HG02588 (cell line): Measurements from ENCODE around the gene CEP97.
A peak's percentile ranks its signal among the peaks of the same experiment; 100 is the strongest.
"Not testable (repeated sequence)": the region's sequence is repeated elsewhere in the genome, so short reads cannot be mapped to it uniquely, and the experiment has no call there.

Experiments used
- ATAC-seq: cut with Tn5 transposase; IDR thresholded peaks from one replicate; pipeline ENCODE4 v1.9.1; 2021; ENCODE audit warnings: mild to moderate bottlenecking, moderate library complexity; ENCODE audit not compliant: unreplicated experiment

Gene CEP97

DNA sequence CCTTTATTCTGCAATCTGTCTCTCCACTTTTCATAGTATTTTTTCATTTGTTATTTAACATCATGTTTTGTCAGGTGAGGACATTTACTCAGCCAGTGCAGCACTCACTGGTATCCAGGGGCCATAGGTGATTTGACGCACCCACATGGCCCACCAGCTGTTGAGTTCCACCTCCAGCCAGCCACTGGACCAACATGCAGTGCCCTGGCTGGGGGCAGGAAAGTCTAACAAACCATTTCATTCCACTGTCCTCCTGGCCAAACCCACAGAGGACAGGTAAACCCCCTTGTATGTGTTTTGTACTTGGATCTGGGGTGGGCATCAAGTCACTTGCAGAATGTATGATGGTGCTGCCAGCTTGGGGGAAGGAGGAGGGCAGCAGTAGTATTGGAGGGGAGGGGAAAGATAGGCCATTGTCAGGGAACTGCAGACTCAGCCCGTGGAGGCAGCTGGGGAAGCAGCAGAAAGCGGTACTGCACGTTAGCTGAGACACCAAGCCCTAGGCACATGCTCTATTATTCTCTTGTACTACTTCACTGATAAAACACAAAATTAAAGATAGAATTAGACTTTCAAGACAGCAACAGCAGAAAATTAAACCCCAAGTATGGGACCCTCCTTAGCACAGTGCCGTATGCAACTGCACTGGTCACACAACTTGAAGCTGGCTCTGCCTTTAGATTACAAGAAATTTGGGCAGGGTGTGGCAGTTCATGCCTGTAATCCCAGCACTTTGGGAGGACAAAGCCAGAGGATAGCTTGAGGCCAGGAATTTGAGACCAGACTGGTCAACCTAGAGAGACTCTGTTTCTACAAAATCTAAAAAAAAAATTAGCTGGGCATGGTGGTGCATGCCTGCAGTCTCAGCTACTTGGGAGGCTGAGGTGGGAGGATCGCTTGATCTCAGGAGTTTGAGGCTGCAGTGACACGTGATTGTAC, 22.4 kb upstream of the CEP97 start:
- no peak for ATAC-seq

DNA sequence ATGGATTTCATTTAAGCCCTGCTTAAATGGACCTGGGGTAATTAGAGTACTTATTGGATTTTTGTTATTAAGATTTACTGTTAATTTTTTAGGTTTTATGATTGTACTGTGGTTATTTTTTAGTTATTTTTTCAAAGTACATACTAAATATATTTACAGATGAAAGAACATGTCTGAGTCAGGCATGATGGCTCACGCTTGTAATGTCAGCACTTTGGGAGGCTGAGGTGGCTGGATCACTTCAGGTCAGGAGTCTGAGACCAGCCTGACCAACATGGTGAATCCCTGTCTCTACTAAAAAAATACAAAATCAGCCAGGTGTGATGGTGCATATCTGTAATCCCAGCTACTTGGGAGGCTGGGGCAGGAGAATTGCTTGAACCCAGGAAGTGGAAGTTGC, 21.7 kb upstream of the CEP97 start:
- no peak for ATAC-seq

DNA sequence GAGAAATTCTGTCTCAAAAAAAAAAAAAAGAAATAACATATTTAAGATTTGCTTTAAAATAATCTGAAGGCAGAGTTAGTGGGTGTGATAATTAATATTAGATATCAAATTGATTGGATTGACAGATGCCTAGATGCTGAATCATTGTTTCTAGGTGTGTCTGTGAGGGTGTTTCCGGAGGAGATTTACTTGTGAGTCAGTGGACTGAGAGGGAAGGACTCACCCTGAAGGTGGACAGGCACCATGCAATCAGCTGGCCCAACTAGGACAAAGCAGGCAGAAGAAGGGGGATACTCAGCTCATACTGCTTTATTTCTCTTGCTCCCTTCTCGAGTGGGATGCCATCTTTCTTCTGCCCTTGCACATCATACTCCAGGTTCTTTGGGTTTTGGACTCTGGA, 21.2 kb upstream of the CEP97 start:
- no peak for ATAC-seq

DNA sequence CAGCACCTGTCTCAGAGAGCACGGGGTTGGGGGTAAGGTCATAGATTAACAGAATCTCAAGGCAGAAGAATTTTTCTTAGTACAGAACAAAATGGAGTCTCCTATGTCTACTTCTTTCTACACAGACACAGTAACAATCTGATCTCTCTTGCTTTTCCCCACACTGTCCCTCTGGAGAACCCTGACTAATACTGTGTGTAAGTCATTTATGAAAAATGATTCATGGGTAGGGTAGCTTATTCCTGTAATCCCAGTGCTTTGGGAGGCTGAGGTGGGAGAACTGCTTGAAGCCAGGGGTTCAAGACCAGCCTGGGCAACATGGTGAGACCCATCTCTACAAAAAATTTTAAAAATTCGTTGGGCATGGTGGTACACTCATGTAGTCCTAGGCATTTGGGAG, 19.8 kb upstream of the CEP97 start:
- not testable (repeated sequence) for ATAC-seq

DNA sequence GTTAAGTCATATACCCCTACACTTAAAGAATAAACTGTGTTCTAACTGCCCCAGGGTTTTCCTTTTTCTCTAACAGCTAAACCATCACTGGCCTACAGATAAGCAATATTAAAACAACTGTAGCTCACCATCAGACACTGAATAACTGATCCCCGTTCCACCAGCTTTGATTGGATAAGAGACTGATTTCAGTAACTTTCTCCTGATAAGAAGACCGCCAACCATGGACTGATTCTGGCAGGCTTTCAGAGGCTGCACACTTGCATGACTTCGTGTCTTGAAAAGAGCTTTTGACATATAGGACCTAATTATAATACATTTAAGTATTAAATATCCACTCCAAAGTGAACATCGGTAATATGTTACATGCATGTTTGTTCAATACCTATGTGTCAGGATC, 15.3 kb upstream of the CEP97 start:
- no peak for ATAC-seq

DNA sequence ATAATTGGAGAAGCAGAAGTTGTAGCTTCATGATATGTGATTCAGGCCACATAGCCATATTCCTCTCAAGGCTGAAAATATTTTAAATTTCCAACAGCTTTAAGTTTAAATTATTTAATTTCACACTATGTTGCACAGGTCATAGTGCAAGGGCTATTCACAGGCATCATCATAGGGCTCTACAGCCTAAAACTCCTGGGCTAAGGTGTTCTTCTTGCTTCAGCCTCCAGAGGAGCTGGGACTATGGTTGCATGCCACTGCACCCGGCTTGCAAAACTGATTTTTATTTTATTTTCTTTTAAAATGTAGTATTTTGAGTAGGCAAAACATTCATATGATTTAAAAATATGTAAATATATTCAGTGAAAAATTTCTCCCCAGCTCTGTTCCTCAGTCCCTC, 6.0 kb upstream of the CEP97 start:
- ATAC-seq, result no peak

DNA sequence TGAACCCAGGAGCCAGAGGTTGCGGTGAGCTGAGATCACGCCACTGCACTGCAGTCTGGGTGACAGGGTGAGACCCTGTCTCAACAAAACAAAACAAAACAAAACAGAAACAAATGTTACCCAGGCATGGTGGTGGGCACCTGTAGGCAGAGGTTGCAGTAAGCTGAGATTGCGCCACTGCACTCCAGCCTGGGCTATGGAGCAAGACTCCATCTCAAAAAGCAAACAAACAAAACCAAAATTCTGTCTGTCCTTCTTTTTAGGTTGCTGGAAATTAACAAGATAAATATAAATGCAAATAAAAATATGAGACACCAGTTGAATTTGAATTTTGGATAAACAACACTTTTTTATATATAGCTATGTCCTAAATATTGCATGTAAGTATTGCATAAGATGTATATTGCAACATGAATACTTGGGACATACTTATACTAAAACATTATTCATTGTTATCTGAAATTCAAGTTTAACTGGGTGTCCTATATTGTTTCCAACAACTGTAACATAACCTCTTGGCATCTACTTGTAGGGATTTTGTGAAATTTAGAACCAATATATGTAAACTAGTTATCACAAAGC, 4.7 kb upstream of the CEP97 start:
- no peak for ATAC-seq

DNA sequence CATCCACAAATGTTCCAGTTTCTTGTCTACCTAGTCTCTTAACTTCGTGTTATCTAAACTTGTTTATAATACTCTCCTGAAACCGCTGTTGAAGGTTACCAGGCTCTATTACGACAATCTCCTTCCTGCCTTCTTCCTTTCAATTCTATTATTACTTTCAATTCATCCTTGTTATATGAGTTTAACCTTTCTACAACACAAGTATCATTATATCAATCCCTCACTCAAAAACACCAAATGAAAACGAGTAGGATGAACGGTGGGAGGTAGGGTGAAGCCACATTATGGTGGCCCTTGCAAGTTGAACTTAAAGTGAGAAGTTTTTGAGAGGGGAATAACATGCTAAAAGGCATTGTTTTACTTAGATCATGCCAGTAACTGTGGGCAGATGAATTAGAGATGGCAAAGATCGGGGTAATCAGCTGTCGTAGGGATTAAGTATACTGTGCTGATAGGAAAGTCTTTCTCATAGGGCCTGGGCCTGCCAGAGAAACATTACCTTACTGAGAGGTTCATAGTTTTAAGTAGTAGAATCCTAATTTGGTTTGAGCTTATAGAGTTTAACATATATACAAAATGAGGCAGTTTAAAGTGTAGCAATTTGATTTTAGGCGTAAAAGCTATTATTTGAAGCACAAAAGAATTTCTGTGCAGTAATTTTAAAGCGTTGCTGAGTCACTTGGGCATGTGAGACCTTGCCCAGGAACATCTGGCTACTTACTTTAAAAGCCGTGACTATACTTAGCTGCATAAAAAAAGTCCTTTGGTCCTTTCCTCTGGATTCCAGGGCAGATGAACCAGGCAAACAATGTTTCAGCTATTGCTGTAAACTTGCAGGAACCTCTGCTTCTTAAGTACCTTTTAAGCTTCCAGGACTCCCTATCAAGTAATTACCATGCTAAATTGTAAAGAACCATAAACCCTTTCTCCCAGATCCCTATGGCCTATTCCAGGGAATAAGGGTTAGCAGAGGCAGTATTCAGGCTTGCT, 3.3 kb upstream of the CEP97 start:
- ATAC-seq, result no peak

DNA sequence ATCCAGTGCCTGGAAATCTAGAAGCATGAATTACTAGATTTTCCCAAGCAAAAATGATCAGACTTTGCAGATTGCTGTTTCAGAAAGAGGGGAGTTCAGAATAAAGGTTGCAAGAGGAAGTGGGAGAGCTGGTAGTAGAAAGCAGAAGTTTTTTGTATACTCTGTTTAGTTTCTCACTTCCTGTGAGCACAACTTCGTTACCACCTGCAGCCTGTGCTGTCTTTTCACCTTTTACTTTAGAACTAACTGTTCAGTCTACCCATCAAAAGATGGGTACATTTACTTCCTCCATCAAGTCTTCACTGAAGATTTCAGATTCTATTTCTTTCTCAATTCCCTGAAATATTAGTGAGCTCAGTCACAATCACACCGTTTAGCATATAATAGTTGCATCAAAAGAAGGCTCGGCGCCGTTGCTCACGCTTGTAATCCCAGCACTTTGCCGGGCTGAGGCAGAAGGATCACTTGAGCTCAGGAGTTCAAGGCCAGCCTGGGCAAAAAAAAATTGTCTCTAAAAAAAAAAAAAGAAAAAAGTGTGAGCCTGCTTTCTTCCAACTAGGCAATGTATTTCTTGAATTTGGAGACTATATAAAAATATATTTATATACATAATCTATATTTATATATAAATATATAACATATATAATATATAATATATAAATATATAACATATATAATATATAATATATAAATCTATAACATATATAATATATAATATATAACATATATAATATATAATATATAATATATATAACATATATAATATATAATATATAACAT, 1.8 kb upstream of the CEP97 start:
- ATAC-seq, result peak; percentile 44

DNA sequence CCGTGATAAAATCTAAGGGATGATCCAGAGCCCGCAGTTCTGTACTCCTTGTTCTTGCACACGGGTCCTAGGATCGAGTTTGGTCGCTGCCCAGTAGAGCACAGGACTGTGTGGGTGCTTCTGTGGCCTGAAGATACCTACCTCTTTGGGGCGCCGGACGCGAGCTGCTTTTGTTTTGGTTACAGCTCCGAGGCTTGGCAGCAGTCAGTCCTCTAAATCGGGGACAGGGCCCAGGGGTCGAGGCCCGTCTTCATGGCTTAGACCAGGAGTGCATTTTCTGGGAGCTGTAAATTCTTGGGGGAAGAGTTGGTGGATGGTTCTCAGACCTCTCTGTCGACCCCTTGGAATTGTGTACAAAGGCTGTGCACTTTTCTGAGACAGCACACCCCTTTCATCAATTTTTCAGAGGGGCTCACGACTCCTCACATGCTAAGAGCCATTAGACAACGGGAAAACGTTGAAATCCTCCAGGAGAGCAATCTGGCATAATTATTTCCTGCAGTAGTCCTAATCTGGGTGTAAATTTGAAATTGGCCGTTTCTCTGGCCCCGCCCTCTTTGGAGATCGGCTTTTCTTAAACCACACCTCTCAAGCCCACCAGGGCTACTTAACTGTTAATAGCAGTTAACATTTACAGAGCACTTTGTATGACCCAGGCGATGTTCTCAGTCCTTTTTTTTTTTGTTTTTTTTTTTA, 928 bp downstream of the CEP97 start:
- peak; percentile 17 for ATAC-seq

DNA sequence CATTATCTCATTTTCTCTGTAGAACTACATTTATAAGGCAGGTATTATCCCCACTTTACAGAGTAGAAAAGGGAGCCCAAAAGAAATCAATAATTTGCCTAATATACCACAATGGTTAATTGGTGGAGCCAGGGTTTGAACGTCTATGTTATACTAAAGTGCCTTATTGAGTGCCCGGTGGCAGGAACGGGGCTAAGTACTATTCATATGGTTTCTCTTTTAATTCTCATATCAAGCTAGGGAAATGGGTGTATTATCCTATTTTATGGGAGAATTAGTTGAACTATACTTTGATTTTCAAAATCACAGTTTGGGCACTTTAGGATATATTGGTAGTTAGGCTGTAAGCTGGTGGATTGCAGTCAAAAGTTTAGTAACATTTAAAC, 1.5 kb downstream of the CEP97 start:
- no peak for ATAC-seq

DNA sequence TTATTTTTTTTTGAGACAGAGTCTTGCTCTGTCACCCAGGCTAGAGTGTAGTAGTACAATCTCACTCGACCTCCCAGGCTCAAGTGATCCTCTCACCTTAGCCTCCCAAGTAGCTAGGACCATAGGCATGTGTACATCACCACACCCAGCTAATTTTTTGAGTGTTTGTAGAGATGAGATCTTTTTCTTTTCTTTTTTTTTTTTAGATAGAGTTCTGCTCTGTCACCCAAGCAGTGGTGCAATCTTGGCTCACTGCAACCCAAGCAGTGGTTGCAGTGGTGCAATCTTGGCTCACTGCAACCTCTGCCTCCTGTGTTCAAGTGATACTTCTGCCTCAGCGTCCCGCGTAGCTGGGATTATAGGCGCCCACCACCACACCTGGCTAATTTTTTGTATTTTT, 5.2 kb downstream of the CEP97 start:
- ATAC-seq, result no peak

DNA sequence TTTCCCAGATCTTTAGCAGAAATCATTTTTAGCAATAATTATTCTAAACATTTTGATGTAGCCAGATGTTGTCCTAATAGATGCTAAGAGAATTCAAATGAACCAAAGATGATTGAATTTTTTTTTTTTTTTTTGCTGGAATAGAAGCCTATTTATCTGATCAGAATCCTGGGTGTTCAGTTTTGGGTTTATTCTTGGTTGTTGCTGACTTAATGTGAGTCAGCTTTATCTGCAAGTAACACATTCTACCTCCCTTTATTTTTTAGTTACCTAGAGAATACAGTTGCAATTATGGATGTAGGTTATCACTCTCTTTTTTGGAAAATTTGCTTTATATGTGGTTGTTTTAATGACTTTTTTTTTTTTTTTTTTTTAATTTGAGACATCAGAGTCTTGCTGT, 6.4 kb downstream of the CEP97 start:
- ATAC-seq, result no peak

DNA sequence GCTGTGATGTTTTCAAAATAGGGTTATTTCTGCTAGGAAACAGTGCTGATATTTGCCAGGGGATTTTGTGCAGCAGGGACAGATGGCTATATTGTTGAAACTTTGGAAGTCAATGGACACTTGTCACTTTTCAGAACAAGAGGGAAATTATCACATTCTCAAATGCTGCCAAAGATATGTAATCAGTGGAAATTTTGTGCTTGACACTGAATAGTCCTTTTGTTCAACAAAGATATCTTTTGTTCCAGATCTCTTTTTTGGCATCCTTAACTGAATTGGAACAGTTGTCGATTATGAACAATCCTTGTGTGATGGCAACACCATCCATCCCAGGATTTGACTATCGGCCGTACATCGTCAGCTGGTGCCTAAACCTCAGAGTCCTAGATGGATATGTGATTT, 7.8 kb downstream of the CEP97 start:
- no peak for ATAC-seq

DNA sequence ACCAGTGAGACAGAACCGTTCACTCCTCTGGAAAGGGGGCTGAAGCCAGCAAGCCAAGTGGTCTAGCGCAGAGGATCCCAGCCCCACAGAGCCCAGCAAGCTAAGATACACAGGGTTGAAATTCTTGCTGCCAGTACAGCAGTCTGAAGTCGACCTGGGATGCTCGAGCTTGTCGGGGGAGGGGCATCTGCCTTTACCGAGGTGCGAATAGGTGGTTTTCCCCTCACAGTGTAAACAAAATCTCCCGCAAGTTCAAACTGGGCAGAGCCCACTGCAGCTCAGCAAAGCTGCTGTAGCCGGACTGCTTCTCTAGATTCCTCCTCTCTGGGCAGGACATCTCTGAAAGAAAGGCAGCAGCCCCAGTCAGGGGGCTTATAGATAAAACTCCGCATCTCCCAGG, 11.4 kb downstream of the CEP97 start:
- no peak for ATAC-seq

DNA sequence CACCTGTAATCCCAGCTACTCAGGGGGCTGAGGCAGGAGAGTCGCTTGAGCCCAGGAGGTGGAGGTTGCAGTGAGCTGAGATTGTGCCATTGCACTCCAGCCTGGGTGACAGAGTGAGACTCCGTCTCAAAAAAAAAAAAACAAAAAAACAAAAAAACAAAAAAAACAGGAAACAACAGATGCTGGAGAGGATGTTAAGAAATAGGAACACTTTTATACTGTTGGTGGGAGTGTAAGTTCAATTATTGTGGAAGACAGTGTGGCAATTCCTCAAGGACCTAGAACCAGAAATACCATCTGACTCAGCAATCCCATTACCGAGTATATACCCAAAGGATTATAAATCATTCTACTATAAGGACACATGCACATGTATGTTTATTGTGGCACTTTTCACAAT, 17.5 kb downstream of the CEP97 start:
- ATAC-seq, result not testable (repeated sequence)

DNA sequence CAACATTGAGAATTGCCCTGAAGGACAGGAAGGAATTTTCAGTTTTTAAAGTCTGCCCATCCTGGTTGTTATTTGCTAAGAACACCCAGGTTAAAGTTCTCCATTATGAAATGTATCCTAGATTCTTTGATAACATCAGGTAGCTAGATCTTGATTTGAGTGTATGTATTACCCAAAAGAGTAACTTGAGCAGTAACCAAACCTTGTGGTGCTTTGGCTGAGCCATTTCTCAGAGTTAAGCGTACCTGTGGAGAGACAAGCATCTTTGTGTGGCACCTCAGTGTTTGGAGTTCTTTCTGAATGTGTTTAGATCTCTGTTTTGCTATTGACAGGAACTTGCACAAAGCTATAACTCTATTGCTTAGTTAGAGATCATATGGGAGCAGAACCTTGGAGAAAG, 20.4 kb downstream of the CEP97 start:
- no peak for ATAC-seq

DNA sequence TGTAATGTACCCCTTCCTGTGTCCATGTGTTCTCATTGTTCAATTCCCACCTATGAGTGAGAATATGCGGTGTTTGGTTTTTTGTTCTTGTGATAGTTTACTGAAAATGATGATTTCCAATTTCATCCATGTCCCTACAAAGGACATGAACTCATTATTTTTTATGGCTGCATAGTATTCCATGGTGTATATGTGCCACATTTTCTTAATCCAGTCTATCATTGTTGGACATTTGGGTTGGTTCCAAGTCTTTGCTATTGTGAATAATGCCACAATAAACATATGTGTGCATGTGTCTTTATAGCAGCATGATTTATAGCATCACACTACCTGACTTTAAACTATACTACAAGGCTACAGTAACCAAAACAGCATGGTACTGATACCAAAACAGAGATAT, 21.5 kb downstream of the CEP97 start:
- ATAC-seq, result not testable (repeated sequence)

DNA sequence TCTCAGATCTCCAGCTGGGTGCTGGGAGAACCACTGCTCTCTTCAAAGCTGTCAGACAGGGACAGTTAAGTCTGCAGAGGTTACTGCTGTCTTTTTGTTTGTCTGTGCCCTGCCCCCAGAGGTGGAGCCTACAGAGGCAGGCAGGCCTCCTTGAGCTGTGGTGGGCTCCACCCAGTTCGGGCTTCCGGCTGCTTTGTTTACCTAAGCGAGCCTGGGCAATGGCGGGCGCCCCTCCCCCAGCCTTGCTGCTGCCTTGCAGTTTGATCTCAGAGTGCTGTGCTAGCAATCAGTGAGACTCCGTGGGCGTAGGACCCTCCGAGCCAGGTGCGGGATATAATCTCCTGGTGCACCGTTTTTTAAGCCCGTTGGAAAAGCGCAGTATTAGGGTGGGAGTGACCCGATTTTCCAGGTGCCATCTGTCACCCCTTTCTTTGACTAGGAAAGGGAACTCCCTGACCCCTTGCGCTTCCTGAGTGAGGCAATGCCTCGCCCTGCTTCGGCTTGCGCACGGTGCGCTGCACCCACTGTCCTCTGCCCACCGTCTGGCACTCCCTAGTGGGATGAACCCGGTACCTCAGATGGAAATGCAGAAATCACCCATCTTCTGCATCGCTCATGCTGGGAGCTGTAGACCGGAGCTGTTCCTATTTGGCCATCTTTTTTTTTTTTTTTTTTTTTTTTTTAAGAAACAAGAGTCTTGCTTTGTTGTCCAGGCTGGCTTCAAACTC, 29.1 kb downstream of the CEP97 start:
- not testable (repeated sequence) for ATAC-seq
